HEK293 (cell line): ENCODE results near the gene RASSF3.

Experiments
- CTCF ChIA-PET: fragments of 350-600 bp; formaldehyde crosslinking; extraction: SDS; loops from one replicate; lab custom pipeline; 2021; ENCODE audit warnings: antibody characterized with exemption; lab: Yijun Ruan, JAX
- POLR2A ChIA-PET: fragments of 300-600 bp; formaldehyde crosslinking; extraction: SDS; loops from one replicate; lab custom pipeline; 2020; ENCODE audit warnings: antibody characterized with exemption, inconsistent platforms; lab: Yijun Ruan, JAX
- H3K27ac ChIP-seq: fragments of 200-500 bp; sonication (Bioruptor generic); 2 replicates; pipeline ENCODE4 v1.5.1; 2014; ENCODE audit warnings: low read depth, low read length, control low read depth, inconsistent platforms; ENCODE audit errors: extremely low read depth
- H3K36me3 ChIP-seq, 2 experiments: fragments of 200-500 bp in 1 of 2; sonication (Bioruptor generic) in 1 of 2; 1 replicate in 1 of 2; 2 replicates in 1 of 2; pipeline ENCODE4 v1.5.1; 2014 to 2017; ENCODE audit warnings: inconsistent platforms in 2 of 2, low read length in 2 of 2; ENCODE audit not compliant: control insufficient read depth in 2 of 2, insufficient read depth in 1 of 2
- H3K4me1 ChIP-seq: fragments of 200-500 bp; sonication (Bioruptor generic); 2 replicates; pipeline ENCODE4 v1.5.1; 2014; ENCODE audit warnings: mild to moderate bottlenecking, low read length, inconsistent platforms; ENCODE audit not compliant: control insufficient read depth, insufficient read depth
- H3K4me3 ChIP-seq: 2 replicates; pipeline ENCODE4 v1.5.1; 2011; ENCODE audit warnings: low read depth, mild to moderate bottlenecking, control low read depth, low read length, moderate library complexity
- H3K9me3 ChIP-seq: fragments of 200-500 bp; sonication (Bioruptor generic); 2 replicates; pipeline ENCODE4 v1.5.1; 2014; ENCODE audit warnings: low read depth, low read length, inconsistent platforms; ENCODE audit not compliant: control insufficient read depth, insufficient read depth
- BCL11A ChIP-seq: fragments of 450-650 bp; formaldehyde crosslinking; IDR thresholded peaks from 2 replicates; pipeline ENCODE4 v1.5.1; 2016; ENCODE audit warnings: low read depth, missing biosample characterization, missing genetic modification characterization
- BCL6B ChIP-seq: fragments of 450-650 bp; formaldehyde crosslinking; IDR thresholded peaks from 2 replicates; pipeline ENCODE4 v1.5.1; 2017; ENCODE audit warnings: missing biosample characterization, missing genetic modification characterization
- ELK4 ChIP-seq: IDR thresholded peaks from 2 replicates; pipeline ENCODE4 v1.6.1; 2011; ENCODE audit warnings: mild to moderate bottlenecking, low read depth, low read length, borderline replicate concordance
- FEZF1 ChIP-seq: fragments of 450-650 bp; formaldehyde crosslinking; IDR thresholded peaks from 2 replicates; pipeline ENCODE4 v1.5.1; 2016; ENCODE audit warnings: missing biosample characterization, missing genetic modification characterization
- GLI2 ChIP-seq: fragments of 450-650 bp; formaldehyde crosslinking; IDR thresholded peaks from 2 replicates; pipeline ENCODE4; 2017; ENCODE audit warnings: missing biosample characterization, missing genetic modification characterization, low read depth, borderline replicate concordance
- KLF9 ChIP-seq: fragments of 450-650 bp; formaldehyde crosslinking; IDR thresholded peaks from 2 replicates; pipeline ENCODE4 v1.5.1; 2016; ENCODE audit warnings: missing biosample characterization, missing genetic modification characterization, low read depth
- MEIS1 ChIP-seq: sonication (generic); formaldehyde crosslinking; IDR thresholded peaks from 2 replicates; pipeline ENCODE4 v1.8.1; 2022; ENCODE audit warnings: missing genetic modification reagents, mild to moderate bottlenecking, borderline replicate concordance
- MZF1 ChIP-seq: fragments of 450-650 bp; formaldehyde crosslinking; IDR thresholded peaks from 2 replicates; pipeline ENCODE4 v1.5.1; 2017; ENCODE audit warnings: missing biosample characterization, missing genetic modification characterization, borderline replicate concordance
- OSR2 ChIP-seq: fragments of 450-650 bp; formaldehyde crosslinking; IDR thresholded peaks from 2 replicates; pipeline ENCODE4 v1.5.1; 2016; ENCODE audit warnings: missing biosample characterization, missing genetic modification characterization
- SALL2 ChIP-seq: fragments of 450-650 bp; formaldehyde crosslinking; IDR thresholded peaks from 2 replicates; pipeline ENCODE4 v1.5.0; 2017; ENCODE audit warnings: missing biosample characterization, mild to moderate bottlenecking, missing genetic modification characterization, borderline replicate concordance
- SCRT1 ChIP-seq: fragments of 450-650 bp; formaldehyde crosslinking; IDR thresholded peaks from 2 replicates; pipeline ENCODE4 v1.5.1; 2016; ENCODE audit warnings: missing biosample characterization, missing genetic modification characterization, borderline replicate concordance
- SP7 ChIP-seq: fragments of 450-650 bp; formaldehyde crosslinking; IDR thresholded peaks from 2 replicates; pipeline ENCODE4 v1.5.1; 2016; ENCODE audit warnings: missing biosample characterization, missing genetic modification characterization
- ZBTB44 ChIP-seq: fragments of 450-650 bp; IDR thresholded peaks from 2 replicates; pipeline ENCODE4 v1.5.1; 2018; ENCODE audit warnings: missing biosample characterization, mild to moderate bottlenecking, missing genetic modification characterization
- ZBTB48 ChIP-seq: fragments of 450-650 bp; formaldehyde crosslinking; IDR thresholded peaks from 2 replicates; pipeline ENCODE4 v1.5.1; 2016; ENCODE audit warnings: missing biosample characterization, missing genetic modification characterization
- ZEB2 ChIP-seq: fragments of 450-650 bp; formaldehyde crosslinking; IDR thresholded peaks from 2 replicates; pipeline ENCODE4 v1.5.1; 2016; ENCODE audit warnings: missing biosample characterization, missing genetic modification characterization
- ZFP3 ChIP-seq: fragments of 450-650 bp; formaldehyde crosslinking; IDR thresholded peaks from 2 replicates; pipeline ENCODE4 v1.5.1; 2016; ENCODE audit warnings: low read depth, missing biosample characterization, missing genetic modification characterization
- ZNF121 ChIP-seq: fragments of 450-650 bp; formaldehyde crosslinking; IDR thresholded peaks from 2 replicates; pipeline ENCODE4 v1.5.1; 2016; ENCODE audit warnings: missing biosample characterization, missing genetic modification characterization
- ZNF24 ChIP-seq: fragments of 450-650 bp; formaldehyde crosslinking; IDR thresholded peaks from 2 replicates; pipeline ENCODE4 v1.5.1; 2016; ENCODE audit warnings: missing biosample characterization, missing genetic modification characterization
- ZNF274 ChIP-seq, 2 experiments: fragments of 200-500 bp in 1 of 2; fragments of 450-650 bp in 1 of 2; sonication (Bioruptor generic) in 1 of 2; formaldehyde crosslinking in 1 of 2; IDR thresholded peaks; 2 replicates each; pipeline versions ENCODE4 v1.5.1 to v1.6.1; 2014 to 2016; ENCODE audit warnings: borderline replicate concordance in 1 of 2, inconsistent platforms in 1 of 2, low read length in 1 of 2, missing biosample characterization in 1 of 2, missing genetic modification characterization in 1 of 2
- ZNF302 ChIP-seq: fragments of 450-650 bp; formaldehyde crosslinking; IDR thresholded peaks from 2 replicates; pipeline ENCODE4 v1.5.1; 2016; ENCODE audit warnings: missing biosample characterization, missing genetic modification characterization, low read depth
- ZNF362 ChIP-seq: fragments of 450-650 bp; formaldehyde crosslinking; IDR thresholded peaks from 2 replicates; pipeline ENCODE4 v1.5.1; 2016; ENCODE audit warnings: missing biosample characterization, missing genetic modification characterization
- ZNF366 ChIP-seq: fragments of 450-650 bp; formaldehyde crosslinking; conservative IDR thresholded peaks from 2 replicates; pipeline ENCODE4 v1.5.1; 2016; ENCODE audit warnings: missing biosample characterization, missing genetic modification characterization
- ZNF37A ChIP-seq: fragments of 450-650 bp; IDR thresholded peaks from 2 replicates; pipeline ENCODE4 v1.5.1; 2018; ENCODE audit warnings: missing biosample characterization, missing genetic modification characterization
- ZNF48 ChIP-seq: fragments of 450-650 bp; formaldehyde crosslinking; IDR thresholded peaks from 2 replicates; pipeline ENCODE4 v1.5.1; 2016; ENCODE audit warnings: missing biosample characterization, missing genetic modification characterization
- ZNF529 ChIP-seq: fragments of 450-650 bp; formaldehyde crosslinking; IDR thresholded peaks from 2 replicates; pipeline ENCODE4 v1.5.1; 2017; ENCODE audit warnings: missing genetic modification characterization, missing biosample characterization; ENCODE audit not compliant: insufficient replicate concordance
- ZNF585B ChIP-seq: fragments of 450-650 bp; formaldehyde crosslinking; IDR thresholded peaks from 2 replicates; pipeline ENCODE4 v1.5.1; 2016; ENCODE audit warnings: missing biosample characterization, missing genetic modification characterization
- ZNF626 ChIP-seq: fragments of 450-650 bp; sonication (Bioruptor Pico); formaldehyde crosslinking; IDR thresholded peaks from 2 replicates; pipeline ENCODE4 v1.5.1; 2018; ENCODE audit warnings: missing biosample characterization, missing genetic modification characterization, inconsistent platforms
- ZNF654 ChIP-seq: fragments of 450-650 bp; formaldehyde crosslinking; IDR thresholded peaks from 2 replicates; pipeline ENCODE4 v1.5.1; 2016; ENCODE audit warnings: low read depth, missing biosample characterization, missing genetic modification characterization
- ZSCAN16 ChIP-seq: fragments of 450-650 bp; formaldehyde crosslinking; IDR thresholded peaks from 2 replicates; pipeline ENCODE4 v1.5.1; 2016; ENCODE audit warnings: missing biosample characterization, missing genetic modification characterization
- ZSCAN18 ChIP-seq: fragments of 450-650 bp; formaldehyde crosslinking; IDR thresholded peaks from 2 replicates; pipeline ENCODE4 v1.5.1; 2016; ENCODE audit warnings: missing biosample characterization, missing genetic modification characterization
- ZXDB ChIP-seq: fragments of 450-650 bp; formaldehyde crosslinking; IDR thresholded peaks from 2 replicates; pipeline ENCODE4 v1.5.1; 2016; ENCODE audit warnings: missing biosample characterization, missing genetic modification characterization

RASSF3 gene

GRCh38 chr12:64691795-64692583, 81.7 kb downstream of the RASSF3 start:
- H3K9me3 ChIP-seq: no peaks in the 10 kb centered on the region
- H3K36me3 ChIP-seq: peaks cover 4 to 24% of the 10 kb centered on the region in 2 experiments
- POLR2A ChIA-PET: no interaction called here
- H3K27ac ChIP-seq: peak overlapping the region; percentile 64
- CTCF ChIA-PET: interaction anchor here (0.7 to 17.9 kb wide), 4 partner anchors 64 to 486 kb away, joined by 3 to 219 read pairs (median 4); no protein-coding TSS in a partner anchor
- H3K4me3 ChIP-seq: no peak overlapping the region
- peaks cover 15% of the 10 kb centered on the region for H3K4me1 ChIP-seq
- TF ChIP-seq ZNF302 (tag by site-specific recombination): no peak
- TF ChIP-seq OSR2 (tag by site-specific recombination): peak; percentile 97
- no peak for TF ChIP-seq ZNF626 (tag by site-specific recombination)
- 0 out of 2 replicates have a peak, but pooled peaks have one; percentile 67 for TF ChIP-seq ZXDB (tag by site-specific recombination)
- peak; percentile 88 for TF ChIP-seq ZNF362 (tag by site-specific recombination)
- no peak for TF ChIP-seq ZNF37A (tag by site-specific recombination)
- no peak for TF ChIP-seq SALL2
- no peak for TF ChIP-seq ZNF529 (tag by site-specific recombination)
- TF ChIP-seq ZNF24: 0 out of 2 replicates have a peak, but pooled peaks have one; percentile 15
- TF ChIP-seq BCL11A (tag by site-specific recombination): 0 out of 2 replicates have a peak, but pooled peaks have one; percentile 13
- TF ChIP-seq ZNF366 (tag by site-specific recombination): peak; percentile 51; the same call in 1 of the 2 replicates
- no peak for TF ChIP-seq ZNF585B (tag by site-specific recombination)
- peak; percentile 37; the same call in 1 of the 2 replicates for TF ChIP-seq MZF1
- TF ChIP-seq BCL6B (tag by site-specific recombination): peak; percentile 71; the same call in 1 of the 2 replicates
- no peak for TF ChIP-seq ZSCAN16 (tag by site-specific recombination)
- no peak for TF ChIP-seq ZFP3 (tag by site-specific recombination)
- TF ChIP-seq KLF9: no peak
- TF ChIP-seq ELK4: no peak
- no peak for TF ChIP-seq ZNF274 (IDR thresholded peaks at IDR 0.05; ENCODE audit: low read length)
- no peak for TF ChIP-seq ZNF274 (tag by site-specific recombination; IDR thresholded peaks at IDR 0.05; ENCODE audit: borderline replicate concordance)
- TF ChIP-seq SCRT1: no peak
- no peak for TF ChIP-seq ZNF121 (tag by site-specific recombination)
- peak; percentile 91 for TF ChIP-seq SP7 (tag by site-specific recombination)
- peak; percentile 31; the same call in 1 of the 2 replicates for TF ChIP-seq GLI2 (tag by site-specific recombination)
- 0 out of 2 replicates have a peak, but pooled peaks have one; percentile 6 for TF ChIP-seq ZNF654 (tag by site-specific recombination)
- no peak for TF ChIP-seq ZSCAN18
- peak; percentile 93 for TF ChIP-seq FEZF1 (tag by site-specific recombination)
- no peak for TF ChIP-seq MEIS1 (CRISPR knock-in tag)
- peak; percentile 30; the same call in 1 of the 2 replicates for TF ChIP-seq ZBTB44 (tag by site-specific recombination)
- no peak for TF ChIP-seq ZNF48
- TF ChIP-seq ZEB2 (tag by site-specific recombination): peak; percentile 88; the same call in 1 of the 2 replicates
- no peak for TF ChIP-seq ZBTB48
